HepG2 (cell line): ENCODE data around the gene PRSS12. TPM values are rescaled to one million over a fixed set of nuclear protein-coding genes. Genes with fewer than 3 reads are reported as not detected.

Experiments used
- ARID4A ChIP-seq: sonication (generic); formaldehyde crosslinking; IDR thresholded peaks from 2 replicates; pipeline ENCODE4 v1.5.0; 2020; ENCODE audit warnings: mild to moderate bottlenecking, missing genetic modification reagents, borderline replicate concordance
- CBFB ChIP-seq: sonication (generic); formaldehyde crosslinking; IDR thresholded peaks from 2 replicates; pipeline ENCODE4 v1.4.0; 2020; ENCODE audit warnings: missing genetic modification reagents
- CENPT ChIP-seq: sonication (generic); formaldehyde crosslinking; IDR thresholded peaks from 2 replicates; pipeline ENCODE4 v1.8.0; 2022; ENCODE audit warnings: low read depth, mild to moderate bottlenecking, moderate library complexity, missing genetic modification reagents
- E2F1 ChIP-seq: sonication (generic); formaldehyde crosslinking; IDR thresholded peaks from 2 replicates; pipeline ENCODE4 v1.5.0; 2020; ENCODE audit warnings: missing genetic modification reagents
- FOXK2 ChIP-seq: fragments of 450-650 bp; IDR thresholded peaks from 2 replicates; pipeline ENCODE4 v1.6.1; 2016
- GTF3A ChIP-seq: sonication (generic); formaldehyde crosslinking; conservative IDR thresholded peaks from 2 replicates; pipeline ENCODE4 v1.4.0; 2020; ENCODE audit warnings: mild to moderate bottlenecking, missing genetic modification reagents
- HMGXB4 ChIP-seq, 2 experiments: sonication (generic) in 1 of 2; formaldehyde crosslinking in 1 of 2; IDR thresholded peaks; 2 replicates each; pipeline versions ENCODE4 v1.4.0 to v1.6.1; 2018 to 2020; ENCODE audit warnings: missing genetic modification reagents in 2 of 2, borderline replicate concordance in 1 of 2, low read depth in 1 of 2, mild to moderate bottlenecking in 1 of 2, missing biosample characterization in 1 of 2
- KDM2A ChIP-seq: sonication (generic); formaldehyde crosslinking; IDR thresholded peaks from 2 replicates; pipeline ENCODE4 v1.4.0; 2020; ENCODE audit warnings: low read depth, missing genetic modification reagents, borderline replicate concordance
- MAZ ChIP-seq, 2 experiments: sonication (generic) in 1 of 2; formaldehyde crosslinking in 1 of 2; IDR thresholded peaks; 2 replicates each; pipeline versions ENCODE4 v1.5.0 to v1.6.1; 2012 to 2020; ENCODE audit warnings: low read depth in 2 of 2, mild to moderate bottlenecking in 2 of 2, borderline replicate concordance in 1 of 2, improper control_type of control experiment in 1 of 2, low read length in 1 of 2, missing genetic modification reagents in 1 of 2, moderate library complexity in 1 of 2
- MIER2 ChIP-seq: IDR thresholded peaks from 2 replicates; pipeline ENCODE4 v1.6.1; 2016; ENCODE audit warnings: missing biosample characterization, missing genetic modification reagents
- NPAS2 ChIP-seq: sonication (generic); formaldehyde crosslinking; IDR thresholded peaks from 2 replicates; pipeline ENCODE4 v1.8.0; 2022; ENCODE audit warnings: mild to moderate bottlenecking, missing genetic modification reagents, borderline replicate concordance
- ONECUT2 ChIP-seq: sonication (generic); formaldehyde crosslinking; IDR thresholded peaks from 2 replicates; pipeline ENCODE4 v1.4.0; 2020; ENCODE audit warnings: missing genetic modification reagents
- RBFOX2 ChIP-seq: fragments of 200-400 bp; formaldehyde crosslinking; IDR thresholded peaks from 2 replicates; pipeline ENCODE4 v1.6.1; 2017; ENCODE audit warnings: low read depth, mild to moderate bottlenecking, low read length
- SRY ChIP-seq: sonication (generic); formaldehyde crosslinking; IDR thresholded peaks from 2 replicates; pipeline ENCODE4 v1.8.0; 2022; ENCODE audit warnings: mild to moderate bottlenecking, missing genetic modification reagents
- TAF15 ChIP-seq: fragments of 200-400 bp; formaldehyde crosslinking; IDR thresholded peaks from one replicate; pipeline ENCODE4 v1.6.1; 2018; ENCODE audit warnings: mild to moderate bottlenecking, low read depth, low read length; ENCODE audit not compliant: poor library complexity, severe bottlenecking
- XRCC5 ChIP-seq: fragments of 200-400 bp; formaldehyde crosslinking; optimal IDR thresholded peaks from 2 replicates; pipeline ENCODE3; 2017; ENCODE audit warnings: mild to moderate bottlenecking, low read length
- ZFP36L2 ChIP-seq: sonication (generic); formaldehyde crosslinking; IDR thresholded peaks from 2 replicates; pipeline ENCODE4 v1.4.0; 2020; ENCODE audit warnings: missing genetic modification reagents
- ZMYM4 ChIP-seq: sonication (generic); formaldehyde crosslinking; IDR thresholded peaks from 2 replicates; pipeline ENCODE4 v1.8.1; 2023; ENCODE audit warnings: mild to moderate bottlenecking, missing genetic modification reagents
- ZNF546 ChIP-seq: sonication (generic); formaldehyde crosslinking; conservative IDR thresholded peaks from 2 replicates; pipeline ENCODE4 v1.8.1; 2023; ENCODE audit warnings: mild to moderate bottlenecking, missing genetic modification reagents
- ZNF562 ChIP-seq: sonication (generic); formaldehyde crosslinking; IDR thresholded peaks from 2 replicates; pipeline ENCODE4 v1.8.0; 2022; ENCODE audit warnings: missing genetic modification reagents, borderline replicate concordance
- ZNF740 ChIP-seq: sonication (generic); formaldehyde crosslinking; IDR thresholded peaks from 2 replicates; pipeline ENCODE4 v1.4.0; 2020; ENCODE audit warnings: missing genetic modification reagents
- polyA plus RNA-seq, 8 experiments: library from polyadenylated mRNA; depleted of rRNA in 3 of 8; stranded (reverse) in 7 of 8; unstranded in 1 of 8; fragments of >200 nt; fragmentation: Illumina TruSeq in 4 of 8; extraction: Trizol in 4 of 8; gene quantifications; 2 replicates each; pipeline versions ENCODE4 v1.2.1 to v1.2.3, GENCODE V29; 2011 to 2016; ENCODE audit warnings: low read depth in 4 of 8, missing spikeins in 1 of 8, mixed read lengths in 1 of 8; ENCODE audit not compliant: insufficient read depth in 1 of 8
- total RNA-seq, 5 experiments: library from RNA; depleted of rRNA; stranded (reverse); fragments of >200 nt; fragmentation: Illumina TruSeq; extraction: Trizol; gene quantifications; 2 replicates each; pipeline ENCODE4 v1.2.3, GENCODE V29; 2016; ENCODE audit warnings: low read depth in 1 of 5

Gene PRSS12
- total and polyA plus RNA-seq, 2 of the 13 experiments (the other 11 are each of a cell fraction or from before 2014, with no cell fraction given), result 0.02 TPM; not detected in 1

- TF ChIP-seq SRY (0 out of 2 replicates have a peak, but pooled peaks have one; percentile 37), KDM2A (CRISPR knock-in tag) (peak; percentile 34; the same call in 1 of the 2 replicates), RBFOX2 (peak; percentile 43; the same call in 1 of the 2 replicates), MIER2 (CRISPR knock-in tag) (no peak), ZMYM4 (peak; percentile 87), E2F1 (CRISPR knock-in tag) (peak; percentile 64), ZFP36L2 (CRISPR knock-in tag) (no peak), XRCC5 (no peak), ONECUT2 (CRISPR knock-in tag) (0 out of 2 replicates have a peak, but pooled peaks have one; percentile 42), CBFB (CRISPR knock-in tag) (no peak), GTF3A (CRISPR knock-in tag) (no peak), NPAS2 (CRISPR knock-in tag) (no peak), ARID4A (peak; percentile 42; the same call in 1 of the 2 replicates), ZNF740 (0 out of 2 replicates have a peak, but pooled peaks have one; percentile 34), CENPT (CRISPR knock-in tag) (no peak), MAZ (IDR thresholded peaks at IDR 0.05; ENCODE audit: borderline replicate concordance, low read depth, low read length) (no peak), MAZ (CRISPR knock-in tag; IDR thresholded peaks at IDR 0.05; ENCODE audit: low read depth) (0 out of 2 replicates have a peak, but pooled peaks have one; percentile 18), ZNF546 (0 out of 2 replicates have a peak, but pooled peaks have one; percentile 40), ZNF562 (CRISPR knock-in tag) (no peak), FOXK2 (no peak), HMGXB4 (CRISPR knock-in tag; IDR thresholded peaks at IDR 0.05; ENCODE audit: borderline replicate concordance in 1 of 2, low read depth in 1 of 2) (0 out of 4 replicates have a peak, but pooled peaks of 1 of the 2 experiments have one; percentile 22), TAF15 (no peak)
Measured at GRCh38 chr4:118265312-118266144, 87.3 kb downstream of the PRSS12 start (continued).
